T-helper 1 cell treated with Interleukin-12 subunit alpha and Interleukin-12 subunit beta and Interleukin-4 antibody, amounts not matched to agents 30 ng/mL and 1 ng/mL, for 36 hours (primary cell): ENCODE data around the gene ZNF358. TPM values are rescaled to one million over a fixed set of nuclear protein-coding genes. Genes with fewer than 3 reads are reported as not detected.

ENCODE experiments used
- intact Hi-C: fragments of 100-400 bp; cut with micrococcal nuclease; formaldehyde crosslinking; loops from one replicate; pipeline ENCODE4 v1.15.1; 2024
- total RNA-seq: library from RNA; stranded (reverse); gene quantifications from 2 replicates; pipeline ENCODE4 v1.2.3, GENCODE V29; 2022

ZNF358 gene
- total RNA-seq, 1 donor from 2014 or later: 5.9 TPM

GRCh38 chr19:7488736-7489353, 27.1 kb upstream of the ZNF358 start, which contains the start of gene PEX11G:
TSS of gene PEX11G (minus strand) at chr19:7489035. CDS start at chr19:7489010, 25 bp downstream.
- intact Hi-C loops: loop anchor here (1.0 to 5.0 kb wide), 2 partner anchors 33 to 46 kb away; partner anchors contain the start of genes MCOLN1 and PNPLA6

- intact Hi-C loops: loop anchor here (1.0 to 5.0 kb wide), 2 partner anchors 33 to 46 kb away; partner anchors contain the start of genes MCOLN1 and PNPLA6
Observed at GRCh38 chr19:7489609-7490044, 26.3 kb upstream of the ZNF358 start.

- intact Hi-C loops: no loop called here
Observed at GRCh38 chr19:7492142-7492541, 23.8 kb upstream of the ZNF358 start.

- intact Hi-C loops: no loop called here
Observed at GRCh38 chr19:7492558-7492957, 23.3 kb upstream of the ZNF358 start.

- intact Hi-C loops: no loop called here
Observed at GRCh38 chr19:7494416-7495098, 21.3 kb upstream of the ZNF358 start.

- intact Hi-C loops: no loop called here
Observed at GRCh38 chr19:7497292-7497691, 18.6 kb upstream of the ZNF358 start.

- intact Hi-C loops: no loop called here
Observed at GRCh38 chr19:7500811-7501450, 15.0 kb upstream of the ZNF358 start.

GRCh38 chr19:7502552-7502951, 13.4 kb upstream of the ZNF358 start:
- intact Hi-C loops: no loop called here

- intact Hi-C loops: no loop called here
Observed at GRCh38 chr19:7504684-7505083, 11.2 kb upstream of the ZNF358 start.

GRCh38 chr19:7505288-7505681, 10.6 kb upstream of the ZNF358 start:
- intact Hi-C loops: no loop called here

GRCh38 chr19:7505682-7506384, 10.1 kb upstream of the ZNF358 start:
- intact Hi-C loops: no loop called here

GRCh38 chr19:7506385-7507328, 9.2 kb upstream of the ZNF358 start:
- intact Hi-C loops: no loop called here

GRCh38 chr19:7507884-7508283, 8.0 kb upstream of the ZNF358 start:
- intact Hi-C loops: no loop called here

- intact Hi-C loops: no loop called here
Observed at GRCh38 chr19:7509625-7510024, 6.3 kb upstream of the ZNF358 start.

GRCh38 chr19:7512400-7512851, 3.5 kb upstream of the ZNF358 start:
- intact Hi-C loops: no loop called here

- intact Hi-C loops: no loop called here
Observed at GRCh38 chr19:7513809-7514642, 1.9 kb upstream of the ZNF358 start.

GRCh38 chr19:7515110-7515644, 726 bp upstream of the ZNF358 start:
- intact Hi-C loops: no loop called here

- intact Hi-C loops: no loop called here
Observed at GRCh38 chr19:7516333-7516732, 430 bp downstream of the ZNF358 start.

GRCh38 chr19:7516878-7517277, 975 bp downstream of the ZNF358 start:
- intact Hi-C loops: no loop called here
